ENCODE results near the gene RIPOR2. TPM values are rescaled to one million over a fixed set of nuclear protein-coding genes. Genes with fewer than 3 reads are reported as not detected.

The RIPOR2 gene
- total and polyA plus RNA-seq, 2 of the 13 experiments (the other 11 are each of a cell fraction or from before 2014, with no cell fraction given): 0.02 to 0.05 TPM

DNA sequence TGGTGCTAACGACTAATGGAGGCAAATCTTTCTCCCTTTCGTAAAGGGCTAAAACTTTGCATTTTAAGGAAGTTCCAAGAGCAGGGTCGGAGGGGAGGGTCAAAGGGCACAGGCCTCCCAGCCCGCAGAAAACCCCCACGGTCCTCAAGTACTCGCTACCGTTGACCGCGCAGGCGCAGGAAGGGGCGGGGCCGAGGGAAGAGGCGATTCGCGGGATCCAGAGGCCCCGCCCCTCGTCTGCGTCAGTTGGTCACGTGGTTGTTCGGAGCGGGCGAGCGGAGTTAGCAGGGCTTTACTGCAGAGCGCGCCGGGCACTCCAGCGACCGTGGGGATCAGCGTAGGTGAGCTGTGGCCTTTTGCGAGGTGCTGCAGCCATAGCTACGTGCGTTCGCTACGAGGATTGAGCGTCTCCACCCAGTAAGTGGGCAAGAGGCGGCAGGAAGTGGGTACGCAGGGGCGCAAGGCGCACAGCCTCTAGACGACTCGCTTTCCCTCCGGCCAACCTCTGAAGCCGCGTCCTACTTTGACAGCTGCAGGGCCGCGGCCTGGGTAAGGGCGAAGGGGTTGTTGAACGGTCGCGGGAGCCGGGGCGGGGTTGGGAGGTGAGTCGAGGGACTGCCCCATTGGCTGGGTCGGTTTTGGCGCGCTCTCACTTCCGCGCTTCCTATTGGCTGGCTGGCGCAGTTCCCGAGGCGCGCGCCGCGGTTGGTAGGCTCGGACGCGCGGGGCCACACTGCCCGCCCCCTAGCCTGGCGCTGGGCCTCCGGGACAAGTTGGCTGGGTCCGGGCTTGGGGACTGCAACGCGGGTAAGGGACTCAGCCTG is 160.9 kb downstream of the RIPOR2 start, which contains the start of gene GMNN (continued):
- TF ChIP-seq, protein P1, sequence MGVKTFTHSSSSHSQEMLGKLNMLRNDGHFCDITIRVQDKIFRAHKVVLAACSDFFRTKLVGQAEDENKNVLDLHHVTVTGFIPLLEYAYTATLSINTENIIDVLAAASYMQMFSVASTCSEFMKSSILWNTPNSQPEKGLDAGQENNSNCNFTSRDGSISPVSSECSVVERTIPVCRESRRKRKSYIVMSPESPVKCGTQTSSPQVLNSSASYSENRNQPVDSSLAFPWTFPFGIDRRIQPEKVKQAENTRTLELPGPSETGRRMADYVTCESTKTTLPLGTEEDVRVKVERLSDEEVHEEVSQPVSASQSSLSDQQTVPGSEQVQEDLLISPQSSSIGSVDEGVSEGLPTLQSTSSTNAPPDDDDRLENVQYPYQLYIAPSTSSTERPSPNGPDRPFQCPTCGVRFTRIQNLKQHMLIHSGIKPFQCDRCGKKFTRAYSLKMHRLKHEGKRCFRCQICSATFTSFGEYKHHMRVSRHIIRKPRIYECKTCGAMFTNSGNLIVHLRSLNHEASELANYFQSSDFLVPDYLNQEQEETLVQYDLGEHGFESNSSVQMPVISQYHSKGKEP (CRISPR knock-in tag; IDR thresholded peaks at IDR 0.05): peak; percentile 35; the same call in 1 of the 2 replicates
- TF ChIP-seq ZNF788 (CRISPR knock-in tag; IDR thresholded peaks at IDR 0.05; ENCODE audit: borderline replicate concordance) (peak; percentile 99), NAIF1 (CRISPR knock-in tag; IDR thresholded peaks at IDR 0.05; ENCODE audit: borderline replicate concordance) (peak; percentile 68; the same call in 1 of the 2 replicates), ZNF619 (CRISPR knock-in tag; IDR thresholded peaks at IDR 0.05) (peak; percentile 100), ZNF501 (CRISPR knock-in tag; IDR thresholded peaks at IDR 0.05) (peak; percentile 98), ZNF563 (CRISPR knock-in tag; IDR thresholded peaks at IDR 0.05) (peak; percentile 90; the same call in 1 of the 2 replicates), ZNF205 (CRISPR knock-in tag; IDR thresholded peaks at IDR 0.05) (no peak; the same call in none of the 2 replicates), AGO2 (optimal IDR thresholded peaks at IDR 0.05; ENCODE audit: low read depth, low read length) (peak; percentile 97), RELA (CRISPR knock-in tag; IDR thresholded peaks at IDR 0.05) (peak; percentile 21; the same call in 1 of the 2 replicates), ZNF446 (CRISPR knock-in tag; IDR thresholded peaks at IDR 0.05) (0 out of 2 replicates have a peak, but pooled peaks have one; percentile 53), ZNF3 (CRISPR knock-in tag; IDR thresholded peaks at IDR 0.05) (no peak), ZNF790 (CRISPR knock-in tag; IDR thresholded peaks at IDR 0.05; ENCODE audit: borderline replicate concordance) (0 out of 2 replicates have a peak, but pooled peaks have one; percentile 20), ZNF292 (CRISPR knock-in tag; IDR thresholded peaks at IDR 0.05; ENCODE audit: borderline replicate concordance, low read depth) (0 out of 2 replicates have a peak, but pooled peaks have one; percentile 84), ETV5 (CRISPR knock-in tag; IDR thresholded peaks at IDR 0.05; ENCODE audit: borderline replicate concordance) (peak; percentile 32; the same call in 1 of the 2 replicates), ZNF430 (CRISPR knock-in tag; IDR thresholded peaks at IDR 0.05) (peak; percentile 90), SIX4 (CRISPR knock-in tag; IDR thresholded peaks at IDR 0.05) (peak; percentile 51; the same call in 1 of the 2 replicates), MAZ (IDR thresholded peaks at IDR 0.05; ENCODE audit: borderline replicate concordance, low read depth, low read length) (peak; percentile 39), MAZ (CRISPR knock-in tag; IDR thresholded peaks at IDR 0.05; ENCODE audit: low read depth) (peak; percentile 97), ZSCAN30 (CRISPR knock-in tag; IDR thresholded peaks at IDR 0.05) (no peak)
- TF ChIP-seq, protein P2, sequence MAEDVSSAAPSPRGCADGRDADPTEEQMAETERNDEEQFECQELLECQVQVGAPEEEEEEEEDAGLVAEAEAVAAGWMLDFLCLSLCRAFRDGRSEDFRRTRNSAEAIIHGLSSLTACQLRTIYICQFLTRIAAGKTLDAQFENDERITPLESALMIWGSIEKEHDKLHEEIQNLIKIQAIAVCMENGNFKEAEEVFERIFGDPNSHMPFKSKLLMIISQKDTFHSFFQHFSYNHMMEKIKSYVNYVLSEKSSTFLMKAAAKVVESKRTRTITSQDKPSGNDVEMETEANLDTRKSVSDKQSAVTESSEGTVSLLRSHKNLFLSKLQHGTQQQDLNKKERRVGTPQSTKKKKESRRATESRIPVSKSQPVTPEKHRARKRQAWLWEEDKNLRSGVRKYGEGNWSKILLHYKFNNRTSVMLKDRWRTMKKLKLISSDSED (CRISPR knock-in tag; IDR thresholded peaks at IDR 0.05): 0 out of 2 replicates have a peak, but pooled peaks have one; percentile 77
- TF ChIP-seq, protein P3, sequence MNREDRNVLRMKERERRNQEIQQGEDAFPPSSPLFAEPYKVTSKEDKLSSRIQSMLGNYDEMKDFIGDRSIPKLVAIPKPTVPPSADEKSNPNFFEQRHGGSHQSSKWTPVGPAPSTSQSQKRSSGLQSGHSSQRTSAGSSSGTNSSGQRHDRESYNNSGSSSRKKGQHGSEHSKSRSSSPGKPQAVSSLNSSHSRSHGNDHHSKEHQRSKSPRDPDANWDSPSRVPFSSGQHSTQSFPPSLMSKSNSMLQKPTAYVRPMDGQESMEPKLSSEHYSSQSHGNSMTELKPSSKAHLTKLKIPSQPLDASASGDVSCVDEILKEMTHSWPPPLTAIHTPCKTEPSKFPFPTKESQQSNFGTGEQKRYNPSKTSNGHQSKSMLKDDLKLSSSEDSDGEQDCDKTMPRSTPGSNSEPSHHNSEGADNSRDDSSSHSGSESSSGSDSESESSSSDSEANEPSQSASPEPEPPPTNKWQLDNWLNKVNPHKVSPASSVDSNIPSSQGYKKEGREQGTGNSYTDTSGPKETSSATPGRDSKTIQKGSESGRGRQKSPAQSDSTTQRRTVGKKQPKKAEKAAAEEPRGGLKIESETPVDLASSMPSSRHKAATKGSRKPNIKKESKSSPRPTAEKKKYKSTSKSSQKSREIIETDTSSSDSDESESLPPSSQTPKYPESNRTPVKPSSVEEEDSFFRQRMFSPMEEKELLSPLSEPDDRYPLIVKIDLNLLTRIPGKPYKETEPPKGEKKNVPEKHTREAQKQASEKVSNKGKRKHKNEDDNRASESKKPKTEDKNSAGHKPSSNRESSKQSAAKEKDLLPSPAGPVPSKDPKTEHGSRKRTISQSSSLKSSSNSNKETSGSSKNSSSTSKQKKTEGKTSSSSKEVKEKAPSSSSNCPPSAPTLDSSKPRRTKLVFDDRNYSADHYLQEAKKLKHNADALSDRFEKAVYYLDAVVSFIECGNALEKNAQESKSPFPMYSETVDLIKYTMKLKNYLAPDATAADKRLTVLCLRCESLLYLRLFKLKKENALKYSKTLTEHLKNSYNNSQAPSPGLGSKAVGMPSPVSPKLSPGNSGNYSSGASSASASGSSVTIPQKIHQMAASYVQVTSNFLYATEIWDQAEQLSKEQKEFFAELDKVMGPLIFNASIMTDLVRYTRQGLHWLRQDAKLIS (CRISPR knock-in tag; IDR thresholded peaks at IDR 0.05): peak; percentile 80
